HG03025 (cell line): ENCODE results near the gene GNRHR.
"Not testable (repeated sequence)": the region's sequence is repeated elsewhere in the genome, so short reads cannot be mapped to it uniquely, and the experiment has no call there.

Experiments used
- ATAC-seq: cut with Tn5 transposase; IDR thresholded peaks from one replicate; pipeline ENCODE4 v1.9.1; 2021; ENCODE audit warnings: mild to moderate bottlenecking, moderate library complexity; ENCODE audit not compliant: unreplicated experiment, low FRiP score

Gene GNRHR

GRCh38 chr4:67754288-67754687, at the start of gene GNRHR:
Gene GNRHR (minus strand): TSS chr4:67754388. CDS start chr4:67754335, 53 bp downstream.
- ATAC-seq = no peak

DNA sequence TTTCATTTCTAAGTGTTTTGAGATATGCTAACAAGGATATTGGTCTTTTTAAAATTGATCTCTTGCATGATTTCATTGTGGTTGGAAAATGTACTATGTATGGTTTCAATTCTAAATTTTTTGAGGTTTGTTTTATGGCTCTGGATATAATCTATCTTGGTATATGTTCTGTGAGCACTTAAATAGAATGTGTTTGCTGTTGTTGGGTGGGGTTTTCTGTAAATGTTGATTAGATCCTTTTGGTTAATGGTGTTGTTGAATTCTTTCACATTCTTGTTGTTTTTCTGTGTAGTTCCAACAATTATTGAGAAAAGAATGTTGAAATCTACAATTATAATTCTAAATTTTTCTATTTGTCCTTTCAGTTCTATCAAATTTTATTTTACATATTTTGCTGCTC, 42.6 kb upstream of the GNRHR start:
- ATAC-seq = no peak

DNA sequence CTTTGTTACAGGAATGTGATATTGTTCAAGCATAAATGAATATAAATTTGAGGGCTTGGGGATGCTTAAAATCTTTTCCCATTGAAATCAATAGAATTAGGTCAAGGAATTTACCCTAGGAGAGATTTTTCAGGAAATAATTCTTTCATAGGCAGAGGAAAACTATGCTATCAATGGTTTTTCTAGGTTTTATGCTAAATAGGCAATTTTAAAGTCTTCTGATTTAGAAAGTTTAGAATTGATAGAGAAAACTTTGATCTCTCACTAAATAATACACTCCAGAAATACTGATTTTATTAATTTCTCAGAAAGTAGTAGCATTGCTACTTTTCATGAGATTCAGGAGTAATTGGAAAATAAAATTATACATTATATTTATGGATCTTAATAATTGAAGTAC, 36.5 kb upstream of the GNRHR start:
- no peak for ATAC-seq

- no peak for ATAC-seq
Measured at GRCh38 chr4:67787311-67787710, 33.1 kb upstream of the GNRHR start.

DNA sequence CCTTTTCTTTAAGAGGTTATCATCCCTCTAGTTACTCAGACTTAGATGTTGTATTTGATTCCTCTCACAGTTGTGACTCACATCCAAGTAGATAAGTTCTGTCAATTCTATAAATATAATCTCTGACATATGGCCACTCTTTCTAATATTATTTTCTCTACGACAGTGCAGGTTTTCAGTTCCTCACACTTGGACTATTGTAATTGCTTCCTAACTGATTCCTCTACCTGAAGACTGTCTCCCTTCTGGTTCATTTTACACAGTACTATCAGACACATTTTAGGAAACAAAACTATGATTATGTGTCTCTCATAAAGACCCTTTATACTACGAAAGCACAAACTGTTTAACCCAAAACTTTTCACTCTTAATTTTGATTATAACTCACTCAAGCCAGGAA, 31.3 kb upstream of the GNRHR start:
- ATAC-seq = no peak

GRCh38 chr4:67779631-67780030, 25.4 kb upstream of the GNRHR start:
- no peak for ATAC-seq

DNA sequence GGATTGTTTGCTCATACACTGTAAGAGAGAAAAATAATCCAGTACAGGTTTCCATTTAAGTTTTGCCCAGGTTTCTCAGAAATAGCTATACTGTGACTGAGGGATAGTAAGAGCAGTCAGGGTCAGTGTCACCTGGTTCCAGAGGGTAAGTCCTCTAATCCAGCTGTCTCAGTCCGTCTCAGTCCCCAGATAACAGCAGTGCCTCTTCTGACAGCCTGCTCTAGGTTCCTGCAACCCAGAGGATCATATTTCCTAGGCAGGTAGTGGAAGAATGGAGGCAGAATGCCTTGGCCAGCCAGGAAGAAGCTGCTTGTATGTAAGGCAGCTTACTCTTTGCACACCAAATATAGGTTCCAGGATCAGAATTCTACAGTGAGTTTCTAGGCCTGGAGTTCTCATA, 22.6 kb upstream of the GNRHR start:
- ATAC-seq = no peak

GRCh38 chr4:67770422-67770821, 16.2 kb upstream of the GNRHR start:
- no peak for ATAC-seq

GRCh38 chr4:67765928-67766327, 11.7 kb upstream of the GNRHR start:
- no peak for ATAC-seq

GRCh38 chr4:67765401-67765800, 11.2 kb upstream of the GNRHR start:
- no peak for ATAC-seq

DNA sequence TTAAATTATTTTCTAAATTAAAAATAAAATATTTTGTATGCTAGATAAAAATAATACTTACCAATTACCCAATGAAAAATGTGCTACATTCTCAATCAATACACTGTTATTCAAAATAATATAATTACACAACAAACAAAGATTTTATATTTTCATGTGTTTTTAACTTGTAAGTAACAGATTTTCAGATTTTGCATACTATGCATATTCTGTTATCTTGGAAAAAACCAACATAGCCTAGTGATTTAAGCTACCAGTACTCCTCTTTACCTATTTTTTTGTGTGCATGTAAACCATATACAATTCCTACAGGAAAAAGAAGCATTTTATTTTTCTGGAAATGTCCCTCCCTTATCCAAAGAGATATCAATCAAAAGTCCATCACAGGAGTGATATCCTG, 10.0 kb upstream of the GNRHR start:
- no peak for ATAC-seq

GRCh38 chr4:67762086-67762485, 7.9 kb upstream of the GNRHR start:
- ATAC-seq = peak; percentile 99

- ATAC-seq = not testable (repeated sequence)
Measured at GRCh38 chr4:67756991-67757390, 2.8 kb upstream of the GNRHR start.

DNA sequence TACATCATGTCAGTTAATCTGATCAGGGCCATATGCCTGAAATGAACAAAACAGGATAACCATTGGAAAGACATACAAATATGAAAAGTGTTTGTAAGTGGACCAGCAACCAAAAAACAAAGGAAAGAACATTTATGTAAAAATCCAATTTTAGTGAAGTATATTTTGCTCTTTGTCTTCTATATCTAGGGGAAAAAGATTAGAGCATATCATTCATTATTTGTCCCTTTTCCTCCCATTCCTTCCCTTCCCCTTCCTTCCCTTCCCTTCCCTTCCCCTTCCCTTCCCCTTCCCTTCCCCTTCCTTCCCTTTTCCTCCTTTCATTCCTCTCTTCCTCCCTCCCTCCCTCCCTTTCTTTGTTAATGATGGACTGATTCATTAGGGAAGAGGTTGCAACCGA, 1.8 kb upstream of the GNRHR start:
- ATAC-seq = no peak

DNA sequence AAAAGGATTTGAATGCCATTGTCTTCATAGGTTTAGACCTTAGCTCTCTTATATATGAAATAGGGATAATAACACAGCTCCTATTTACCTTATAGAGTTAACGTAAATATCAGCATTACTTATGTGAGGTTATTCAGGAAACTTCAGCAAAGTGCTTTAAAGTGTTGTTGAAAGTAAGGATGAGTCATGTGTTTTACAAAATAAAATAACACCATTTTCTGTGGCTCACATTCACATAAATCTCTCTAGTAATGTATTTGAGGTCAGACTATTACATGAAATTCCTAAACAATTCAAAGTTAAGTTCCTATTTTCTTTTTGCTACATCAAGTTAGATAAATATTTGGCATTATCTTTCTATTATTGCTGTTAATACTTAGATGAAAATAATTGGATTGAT, 2.9 kb downstream of the GNRHR start:
- ATAC-seq = no peak

GRCh38 chr4:67750691-67751090, 3.5 kb downstream of the GNRHR start:
- ATAC-seq = no peak

- no peak for ATAC-seq
Measured at GRCh38 chr4:67749286-67749685, 4.9 kb downstream of the GNRHR start.

DNA sequence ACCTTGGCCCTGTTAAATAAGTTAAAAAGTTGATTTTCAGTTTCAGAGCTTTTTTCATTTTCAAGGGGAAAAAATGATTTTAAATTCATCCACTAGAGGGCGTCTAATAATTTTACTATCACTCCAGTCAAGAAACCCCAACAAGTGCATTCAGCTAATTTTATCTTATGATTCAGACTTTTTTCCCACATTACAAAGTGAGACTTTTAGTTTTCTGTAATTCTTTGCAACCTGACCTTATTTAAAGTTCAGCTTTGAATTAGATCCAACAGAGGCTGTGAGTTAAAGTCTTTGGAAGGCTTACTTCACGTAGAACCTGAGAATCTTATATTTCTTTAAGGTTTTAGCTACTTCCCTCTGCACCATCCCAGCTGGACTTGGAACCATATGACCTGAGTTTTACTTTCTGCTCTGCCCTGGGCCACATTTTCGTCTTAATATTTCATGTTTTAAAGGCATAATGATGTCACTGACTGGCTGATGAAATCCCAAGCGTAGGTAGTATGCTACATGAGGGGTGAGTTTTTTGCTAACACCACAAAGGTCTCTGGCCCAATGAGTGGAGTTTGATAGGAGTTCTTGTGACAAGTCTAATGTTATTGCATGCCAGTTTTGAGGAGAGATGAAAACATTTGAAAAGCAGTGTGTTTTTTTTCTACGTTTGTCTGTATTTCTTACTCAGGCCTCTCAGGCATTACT, 7.2 kb downstream of the GNRHR start:
- ATAC-seq = no peak

DNA sequence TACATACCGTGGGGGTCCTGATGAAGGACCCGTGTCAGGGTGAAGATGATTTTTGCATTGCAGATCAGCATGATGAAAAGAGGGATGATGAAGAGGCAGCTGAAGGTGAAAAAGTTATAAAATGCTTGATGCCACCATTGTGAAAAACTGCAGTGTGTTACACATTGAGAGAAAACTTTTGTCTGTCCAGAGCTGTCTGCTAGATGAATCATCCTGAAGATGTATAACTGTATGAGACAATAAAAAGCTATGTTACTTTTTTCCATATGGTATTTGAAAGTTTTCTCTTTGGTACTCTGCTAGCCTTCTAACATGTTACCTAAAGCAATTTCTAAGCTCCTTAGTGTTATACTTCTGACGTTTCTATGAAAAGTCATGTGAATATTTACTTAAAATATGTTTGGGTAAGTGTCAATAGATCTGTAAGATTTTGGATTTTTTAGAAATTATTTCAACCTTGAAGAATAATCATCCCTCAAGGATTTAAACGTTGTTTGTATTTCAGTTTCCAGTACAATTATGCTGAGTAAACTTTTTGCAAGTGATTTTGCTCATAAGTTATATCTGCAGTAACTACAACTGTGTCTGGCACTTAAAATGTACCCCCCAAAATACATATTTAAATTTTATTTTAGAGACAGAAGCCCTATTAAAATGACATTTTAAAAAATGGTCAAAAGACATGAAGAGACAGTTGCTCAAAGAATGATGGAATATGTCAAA, 9.5 kb downstream of the GNRHR start:
- no peak for ATAC-seq

- no peak for ATAC-seq
Measured at GRCh38 chr4:67743194-67743593, 11.0 kb downstream of the GNRHR start.

DNA sequence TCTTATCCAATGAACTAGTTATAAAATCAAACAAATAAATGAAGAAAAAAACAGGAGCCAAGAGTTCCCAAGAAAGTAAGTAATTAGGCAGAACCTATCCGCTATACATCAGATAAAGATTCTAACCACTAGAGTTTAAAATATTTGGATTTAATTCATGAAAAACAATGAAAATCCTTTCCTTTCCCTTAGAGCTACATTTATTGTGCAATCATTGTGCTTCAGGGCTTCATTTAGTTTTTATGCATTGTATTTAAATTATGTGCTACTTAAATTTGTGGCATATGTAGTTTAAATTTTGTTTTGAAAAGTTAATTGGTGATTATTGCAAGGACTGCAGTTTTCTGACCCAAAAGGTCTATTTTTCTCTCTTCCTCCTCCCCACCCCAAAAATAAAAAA, 17.9 kb downstream of the GNRHR start:
- ATAC-seq = no peak

GRCh38 chr4:67735325-67735724, 18.9 kb downstream of the GNRHR start:
- no peak for ATAC-seq
